OCI-M1 (cell line): ENCODE results near the gene LUC7L.
"Not testable (repeated sequence)": the region's sequence is repeated elsewhere in the genome, so short reads cannot be mapped to it uniquely, and the experiment has no call there.

Experiments
- DNase-seq: peaks from one replicate; lab custom pipeline; 2025; lab: John Stamatoyannopoulos, UW

Gene LUC7L

GRCh38 chr16:230351-230750 lies 1.1 kb upstream of the LUC7L start:
- DNase-seq = not testable (repeated sequence)

DNA sequence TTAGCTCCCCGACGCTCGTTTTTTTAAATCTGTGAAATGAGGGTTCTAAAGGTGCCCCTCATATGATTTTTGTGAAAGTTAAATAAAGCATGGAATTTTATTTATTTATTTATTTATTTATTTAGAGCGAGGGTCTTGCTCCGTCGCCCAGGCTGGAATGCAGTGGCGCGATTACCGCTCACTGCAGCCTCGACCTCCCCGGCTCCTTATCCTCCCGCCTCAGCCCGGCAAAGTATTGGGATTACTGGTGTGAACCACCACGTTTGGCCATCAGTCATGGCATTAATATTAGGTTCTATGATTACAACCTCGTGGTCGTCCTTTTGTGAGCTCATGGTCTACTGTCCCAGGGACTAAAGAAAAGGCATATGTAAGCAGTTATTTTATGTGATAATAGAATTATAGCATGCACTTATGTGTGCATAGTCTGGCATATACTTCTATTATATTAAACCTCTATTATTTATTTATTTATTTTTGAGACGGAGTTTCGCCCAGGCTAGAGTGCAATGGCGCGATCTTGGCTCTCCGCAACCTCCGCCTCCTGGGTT lies 557 bp upstream of the LUC7L start:
- DNase-seq = no peak

DNA sequence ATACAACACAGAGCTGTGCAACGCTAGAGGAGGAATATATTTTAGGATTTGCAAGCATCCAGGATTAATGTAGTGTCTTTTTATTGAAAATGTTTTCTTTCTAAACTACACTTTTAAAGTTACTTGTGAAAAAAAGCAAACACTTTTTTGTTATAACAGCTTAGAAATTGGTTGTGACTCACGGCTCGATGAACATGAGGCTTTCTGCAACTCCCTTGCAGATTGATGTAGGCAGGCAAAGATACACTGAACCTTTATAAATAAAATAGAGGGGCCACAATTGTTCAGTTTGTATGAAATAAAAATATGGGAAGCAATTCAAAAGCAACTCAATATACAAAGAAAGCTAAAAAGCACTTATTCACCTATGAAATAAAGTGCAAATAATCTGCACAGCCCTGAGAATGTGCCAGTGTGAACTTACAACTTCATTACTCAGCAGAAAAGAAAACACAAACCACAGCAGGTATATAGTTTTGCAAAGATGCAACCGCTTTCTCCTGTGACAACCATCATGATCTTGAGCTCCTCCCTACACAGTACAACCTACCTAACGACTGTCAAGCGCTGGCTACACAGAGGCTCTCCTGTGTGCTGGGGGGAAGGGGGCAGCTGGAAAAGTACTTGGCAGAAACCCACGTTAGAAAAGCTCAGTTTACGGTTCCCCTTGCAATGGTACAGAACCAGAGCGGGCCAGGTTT lies 948 bp downstream of the LUC7L start:
- DNase-seq = no peak

- no peak for DNase-seq
Measured at GRCh38 chr16:220021-220420, 9.2 kb downstream of the LUC7L start.

DNA sequence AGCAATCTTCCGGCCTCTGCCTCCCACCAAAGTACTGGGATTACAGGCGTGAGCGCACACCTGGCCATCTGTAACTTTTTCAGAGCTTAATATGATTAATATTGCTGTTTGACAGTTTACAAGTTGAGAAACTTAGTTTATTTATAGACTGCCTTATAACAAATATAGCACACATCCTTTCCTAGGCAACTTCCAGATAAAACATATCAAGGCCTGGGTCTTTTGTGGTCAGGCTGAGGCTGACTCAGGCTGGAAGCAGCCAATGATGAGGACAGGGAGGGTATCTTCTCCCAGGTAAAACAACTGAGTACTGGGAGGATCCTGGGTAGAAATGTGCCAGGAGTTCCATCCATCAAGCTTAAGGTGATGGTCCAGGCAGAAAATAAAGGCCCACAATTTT lies 16.2 kb downstream of the LUC7L start:
- no peak for DNase-seq

DNA sequence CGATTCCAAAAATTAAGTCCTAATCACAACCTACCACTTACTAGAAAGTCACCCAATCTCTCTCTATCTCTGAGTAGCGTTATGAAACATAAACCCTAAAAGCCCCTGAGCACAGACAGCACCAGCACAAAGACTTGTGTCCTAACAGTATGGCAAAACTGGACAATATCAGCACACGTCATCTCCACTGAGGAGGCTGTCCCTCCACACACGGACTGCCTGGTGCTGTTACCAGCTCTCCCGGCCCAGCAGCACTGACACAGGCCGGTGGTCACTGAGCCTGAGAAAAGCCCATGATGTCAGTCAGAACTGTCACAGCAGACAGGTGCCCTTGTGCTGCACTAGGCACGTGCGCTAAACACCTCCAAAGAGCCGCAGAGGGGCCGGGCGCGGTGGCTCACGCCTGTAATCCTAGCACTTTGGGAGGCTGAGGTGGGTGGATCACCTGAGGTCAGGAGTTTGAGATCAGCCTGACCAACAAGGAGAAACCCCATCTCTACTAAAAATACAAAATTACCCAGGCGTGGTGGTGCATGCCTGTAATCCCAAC lies 17.5 kb downstream of the LUC7L start:
- not testable (repeated sequence) for DNase-seq

DNA sequence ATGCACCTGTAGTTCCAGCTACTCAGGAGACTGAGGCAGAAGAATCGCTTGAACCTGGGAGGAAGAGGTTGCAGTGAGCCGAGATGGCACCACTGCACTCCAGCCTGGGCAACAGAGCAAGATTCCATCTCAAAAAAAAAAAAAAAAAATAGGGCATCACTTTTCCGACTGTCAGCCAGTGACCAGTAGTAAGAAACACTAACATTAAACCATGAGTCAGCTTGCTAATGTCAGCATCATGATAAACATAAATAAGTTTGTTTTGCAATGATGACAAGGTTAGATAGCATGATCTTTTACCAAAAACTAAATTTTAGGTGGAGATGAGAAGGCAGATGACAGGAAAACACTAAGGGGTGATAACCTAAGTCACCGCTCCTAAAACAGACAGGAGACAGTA lies 19.9 kb downstream of the LUC7L start:
- not testable (repeated sequence) for DNase-seq

- not testable (repeated sequence) for DNase-seq
Measured at GRCh38 chr16:204046-204445, 25.2 kb downstream of the LUC7L start.

GRCh38 chr16:203246-203645 lies 26.0 kb downstream of the LUC7L start:
- no peak for DNase-seq

DNA sequence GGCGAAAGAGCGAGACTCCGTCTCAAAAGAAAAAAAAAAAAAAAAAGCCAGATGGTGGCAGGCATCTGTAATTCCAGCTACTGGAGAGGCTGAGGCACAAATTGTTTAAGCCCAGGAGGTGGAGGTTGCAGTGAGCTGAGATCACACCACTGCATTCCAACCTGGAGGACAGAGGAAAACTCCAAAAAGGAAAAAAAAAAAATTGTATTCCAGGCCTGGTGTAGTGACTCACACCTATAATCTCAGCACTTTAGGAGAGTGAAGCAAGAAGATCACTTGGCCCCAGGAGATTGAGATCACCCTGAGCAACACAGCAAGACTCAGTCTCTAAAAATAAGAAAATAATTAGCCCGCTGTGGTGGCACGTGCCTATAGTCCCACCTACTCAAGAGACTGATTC lies 28.9 kb downstream of the LUC7L start:
- no peak for DNase-seq

- DNase-seq = no peak
Measured at GRCh38 chr16:194516-194915, 34.7 kb downstream of the LUC7L start.

DNA sequence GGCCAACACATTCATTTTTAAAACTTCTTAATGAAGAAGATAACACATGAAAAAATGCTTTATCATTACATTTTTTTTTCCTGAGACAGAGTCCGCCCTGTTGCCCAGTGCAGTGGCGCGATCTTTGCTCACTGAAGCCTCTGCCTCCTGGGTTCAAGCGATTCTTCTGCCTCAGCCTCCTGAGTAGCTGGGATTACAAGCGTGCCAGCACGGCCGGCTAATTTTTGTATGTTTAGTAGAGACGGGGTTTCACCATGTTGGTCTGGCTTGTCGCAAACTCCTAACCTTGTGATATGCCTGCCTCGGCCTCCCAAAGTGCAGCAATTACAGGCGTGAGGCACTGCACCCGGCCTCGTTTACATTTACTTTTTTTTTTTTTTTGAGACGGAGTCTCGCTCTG lies 35.8 kb downstream of the LUC7L start:
- no peak for DNase-seq

DNA sequence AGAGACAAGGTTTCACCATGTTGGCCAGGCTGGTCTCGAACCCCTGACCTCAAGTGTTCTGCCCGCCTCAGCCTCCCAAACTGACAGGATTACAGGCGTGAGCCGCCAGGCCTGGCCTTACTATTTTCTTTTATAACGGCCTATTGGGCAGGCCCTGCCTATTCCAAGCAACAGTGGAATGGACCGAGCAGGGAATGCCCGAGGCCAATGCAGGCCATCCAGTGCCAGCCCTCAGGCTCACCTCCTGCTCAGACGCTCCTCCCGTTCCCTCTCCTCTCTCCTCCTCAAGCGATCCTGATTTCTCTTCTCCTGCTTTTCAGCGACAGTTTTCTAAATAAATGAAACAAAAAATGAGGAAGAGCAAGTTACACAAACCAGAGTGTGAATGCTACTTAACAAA lies 36.6 kb downstream of the LUC7L start:
- DNase-seq = no peak

GRCh38 chr16:191831-192230 lies 37.4 kb downstream of the LUC7L start:
- DNase-seq = no peak

GRCh38 chr16:189604-190186 lies 39.6 kb downstream of the LUC7L start:
- DNase-seq = no peak

DNA sequence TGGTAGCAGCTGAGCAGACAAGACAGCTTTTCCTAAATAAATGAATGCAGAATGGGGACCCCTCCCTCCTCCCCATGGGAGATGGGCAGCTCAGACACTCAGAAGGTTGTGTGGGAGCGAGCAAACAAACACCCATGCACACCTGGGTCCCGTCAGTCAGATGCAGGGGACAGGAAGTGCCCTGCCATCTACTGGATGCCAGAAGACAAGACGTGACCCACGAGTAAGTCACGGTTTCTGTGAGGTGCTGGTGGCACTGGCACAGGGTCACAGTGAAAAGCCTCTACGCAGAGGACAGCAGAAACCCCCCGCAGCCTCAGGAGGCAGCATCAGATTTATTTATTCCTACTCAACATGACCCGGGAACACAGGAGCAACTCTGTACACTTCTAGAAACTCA lies 40.6 kb downstream of the LUC7L start:
- no peak for DNase-seq

GRCh38 chr16:187330-187729 lies 41.9 kb downstream of the LUC7L start:
- no peak for DNase-seq

DNA sequence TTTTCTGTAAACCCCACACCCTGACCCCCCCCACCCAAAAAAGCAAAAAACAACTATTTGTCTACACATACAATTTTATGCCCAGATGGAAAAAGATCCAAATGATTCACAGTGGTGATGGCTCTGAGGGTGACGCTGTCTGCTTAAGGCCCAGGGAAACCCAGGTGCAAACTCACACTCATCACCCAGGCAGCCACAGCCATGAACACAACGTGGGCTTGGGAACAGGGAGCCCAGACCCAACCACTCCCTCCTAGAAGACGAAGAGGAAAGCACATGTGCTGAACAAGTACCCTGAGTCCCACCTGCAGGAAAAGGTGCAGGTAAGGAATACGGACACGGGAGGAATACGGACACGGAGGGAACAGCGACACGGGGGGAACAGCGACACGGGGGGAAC lies 43.6 kb downstream of the LUC7L start:
- DNase-seq = no peak

- DNase-seq = no peak
Measured at GRCh38 chr16:185213-185612, 44.0 kb downstream of the LUC7L start.

DNA sequence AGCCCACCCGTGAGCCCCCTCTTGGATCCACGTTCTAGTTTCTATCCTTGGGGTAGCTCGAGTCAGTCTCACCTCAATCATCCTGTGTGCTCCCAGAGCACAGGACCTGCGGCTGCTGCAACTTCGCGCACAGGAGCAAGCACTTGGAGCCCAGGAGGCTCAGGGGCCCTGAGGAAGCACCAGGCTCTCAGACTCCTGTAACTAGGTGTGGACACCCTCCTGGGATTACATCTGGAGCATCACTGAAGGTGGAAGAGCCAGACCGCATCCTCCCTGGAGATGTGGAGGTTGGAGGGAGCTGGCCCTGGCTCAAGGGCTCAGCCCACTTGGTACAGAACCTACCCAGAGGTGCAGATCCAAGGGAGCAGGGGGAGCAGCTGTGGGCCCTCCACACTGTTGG lies 46.2 kb downstream of the LUC7L start:
- DNase-seq = no peak

DNA sequence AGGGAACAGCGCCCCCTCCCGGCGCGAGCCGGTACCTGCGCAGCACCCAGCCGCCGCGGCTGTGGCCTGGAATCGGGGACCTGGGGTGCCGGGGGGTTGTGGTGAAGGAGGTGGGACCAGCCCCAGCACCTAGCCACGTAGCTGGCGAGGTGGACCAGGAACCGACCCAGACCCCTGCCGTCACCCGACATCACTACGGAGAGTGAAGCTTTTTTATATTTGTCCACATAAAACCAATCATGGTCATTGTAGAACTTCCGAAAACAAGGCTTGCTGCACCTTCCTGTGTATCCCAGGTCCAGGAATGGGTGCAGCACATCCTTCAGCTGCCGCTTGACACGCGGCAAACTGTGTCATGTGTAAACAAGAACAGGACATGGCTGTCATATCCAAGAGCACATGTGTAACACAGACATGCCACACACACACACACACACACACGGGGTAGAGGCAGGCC lies 47.7 kb downstream of the LUC7L start:
- no peak for DNase-seq

GRCh38 chr16:180681-181564 lies 48.3 kb downstream of the LUC7L start:
- peak; percentile 92 for DNase-seq
